HG03139 (cell line): Measurements from ENCODE around the gene MCRS1.
"Not testable (repeated sequence)": the region's sequence is repeated elsewhere in the genome, so short reads cannot be mapped to it uniquely, and the experiment has no call there.

Source experiments
- ATAC-seq: cut with Tn5 transposase; IDR thresholded peaks from one replicate; pipeline ENCODE4 v1.9.1; 2021; ENCODE audit not compliant: unreplicated experiment

The MCRS1 gene

GRCh38 chr12:49524660-49525324 is 43.1 kb downstream of the MCRS1 start:
- no peak for ATAC-seq

DNA sequence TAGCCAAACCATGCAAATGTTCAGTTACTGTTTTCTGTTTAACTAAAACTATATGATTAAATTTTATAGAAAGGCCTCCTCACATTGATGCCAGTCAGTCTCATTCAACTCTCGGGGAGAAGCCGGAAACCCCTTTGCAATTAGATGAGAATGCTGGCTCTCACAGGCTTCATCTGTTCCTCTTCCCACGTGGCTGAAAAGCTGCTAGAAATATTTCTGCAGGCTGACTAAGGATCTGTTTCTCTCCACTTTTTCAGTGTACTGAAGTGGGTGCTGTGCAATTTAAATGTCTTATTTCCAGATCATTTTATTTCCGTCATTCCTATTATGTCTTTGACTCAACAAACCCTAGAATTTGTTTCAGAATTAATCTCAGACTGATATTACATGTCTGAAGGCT is 46.6 kb downstream of the MCRS1 start:
- ATAC-seq: no peak

DNA sequence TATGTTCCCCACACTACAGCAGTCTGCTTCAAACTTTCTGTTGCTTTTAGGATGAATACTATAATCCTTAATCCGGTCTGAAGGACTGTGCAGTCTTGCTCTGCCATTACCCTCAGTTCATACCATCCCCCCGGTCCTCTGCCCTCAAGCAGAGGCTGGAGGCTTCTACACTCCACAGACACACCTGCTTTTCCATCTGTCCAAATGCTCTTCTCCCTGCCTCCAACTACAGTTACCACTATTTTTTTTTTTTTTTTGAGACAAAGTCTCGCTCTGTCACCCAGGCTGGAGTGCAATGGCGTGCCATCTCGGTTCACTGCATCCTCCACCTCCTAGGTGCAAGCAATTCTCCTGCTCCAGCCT is 48.4 kb downstream of the MCRS1 start:
- no peak for ATAC-seq

DNA sequence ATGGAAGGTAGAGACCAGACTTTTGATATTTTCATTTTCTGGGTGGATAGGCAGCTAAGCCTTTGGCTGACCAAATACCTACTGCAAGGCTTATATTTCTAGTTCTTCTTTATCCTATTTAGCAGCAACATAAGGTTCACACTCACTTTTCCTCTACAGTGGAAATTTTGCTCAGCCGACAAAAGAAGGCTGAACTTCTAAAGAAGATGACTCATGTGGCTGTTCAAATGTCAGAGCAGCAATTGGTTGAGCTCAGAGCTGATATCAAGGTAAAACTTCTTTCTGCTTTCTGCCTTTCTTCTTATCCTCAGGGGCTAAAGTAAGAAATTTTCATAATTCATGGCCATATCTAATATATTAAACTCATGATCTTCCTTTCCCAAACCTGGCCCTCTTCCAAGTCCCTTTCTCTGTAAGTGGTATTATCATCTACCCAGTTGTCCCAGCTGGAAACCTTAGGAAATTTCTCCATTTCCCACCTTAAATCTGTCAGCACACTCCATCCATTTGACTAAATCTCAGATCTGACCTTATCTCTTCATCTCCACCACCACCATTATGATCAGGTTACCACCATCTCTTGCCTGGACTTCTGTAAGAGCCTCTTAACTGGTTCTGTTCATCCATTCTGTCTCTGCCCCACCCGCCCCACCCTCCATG is 48.9 kb downstream of the MCRS1 start:
- ATAC-seq: no peak

DNA sequence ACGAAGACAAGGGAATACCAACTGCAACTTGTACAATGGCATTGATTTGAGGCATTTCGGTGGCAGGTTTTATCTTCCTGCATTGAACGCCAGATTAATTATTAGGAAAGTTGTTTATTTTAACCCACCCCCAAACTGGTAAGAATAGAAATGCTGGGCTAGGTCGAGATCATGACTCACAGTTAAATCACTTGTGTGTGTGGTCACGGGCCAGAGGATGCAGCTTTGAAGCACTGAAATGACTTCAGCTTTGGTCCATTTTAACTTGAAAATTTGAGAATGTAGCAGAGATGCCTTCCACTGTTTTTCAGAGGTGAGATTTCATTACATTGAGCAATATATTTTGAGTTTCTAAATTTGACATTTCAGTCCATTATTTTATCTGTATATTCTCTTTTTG is 52.7 kb downstream of the MCRS1 start:
- ATAC-seq: no peak

DNA sequence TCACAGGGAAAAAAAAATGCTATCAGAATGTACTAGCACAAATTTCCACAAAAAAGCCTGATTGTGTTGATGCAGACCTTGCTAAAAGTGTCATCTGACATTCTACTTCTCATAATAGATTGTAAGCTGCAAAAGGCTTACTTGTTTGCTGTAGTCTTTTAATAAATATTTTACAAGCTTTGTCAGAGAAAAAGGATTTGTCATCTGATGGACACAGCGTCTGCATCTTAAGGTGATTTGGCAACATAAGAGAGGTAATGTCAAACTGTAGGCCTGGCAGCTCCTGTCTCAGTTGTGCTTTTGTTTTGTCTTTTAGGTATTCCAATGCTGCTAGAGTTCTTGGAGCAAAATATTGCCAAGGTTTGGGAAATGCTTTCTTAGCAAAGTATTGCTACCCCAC is 55.4 kb downstream of the MCRS1 start:
- no peak for ATAC-seq

DNA sequence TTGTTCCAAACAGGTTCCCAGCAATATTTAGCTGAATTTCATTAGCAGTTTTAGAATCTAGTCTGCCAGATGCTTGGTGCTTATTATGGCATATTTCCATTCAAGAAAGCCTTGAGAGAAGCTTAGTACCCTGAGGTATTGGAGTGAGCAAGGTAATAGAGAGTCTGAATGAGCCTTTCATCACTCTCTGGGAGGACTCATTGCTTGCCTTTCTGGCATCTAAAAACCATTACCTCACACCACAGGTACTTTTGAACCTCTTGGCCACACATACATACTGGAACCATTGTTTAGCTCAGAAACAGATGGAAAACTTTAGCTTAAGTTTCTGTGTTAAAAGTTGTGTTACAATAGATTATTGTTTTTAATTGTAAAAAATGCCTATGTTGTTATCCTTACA is 56.5 kb downstream of the MCRS1 start:
- ATAC-seq: no peak

DNA sequence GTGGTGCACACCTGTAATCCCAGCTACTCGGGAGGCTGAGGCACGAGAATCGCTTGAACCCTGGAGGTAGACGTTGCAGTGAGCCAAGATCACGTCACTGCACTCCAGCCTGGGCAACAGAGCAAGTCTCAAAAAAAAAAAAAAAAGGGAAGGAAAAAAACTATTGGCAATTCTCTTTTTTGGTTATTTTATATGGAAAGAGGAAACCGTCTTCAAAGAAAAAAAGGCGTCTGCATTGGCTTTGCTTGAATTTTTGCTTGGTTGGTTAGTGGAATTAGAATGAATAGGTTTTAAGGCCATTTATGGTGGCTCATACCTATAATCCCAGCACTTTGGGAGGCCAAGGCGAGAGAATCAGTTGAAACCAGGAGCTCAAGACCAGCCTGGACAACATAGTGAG is 58.3 kb downstream of the MCRS1 start:
- not testable (repeated sequence) for ATAC-seq
